ENCODE data around the gene PCNX2.

DNA sequence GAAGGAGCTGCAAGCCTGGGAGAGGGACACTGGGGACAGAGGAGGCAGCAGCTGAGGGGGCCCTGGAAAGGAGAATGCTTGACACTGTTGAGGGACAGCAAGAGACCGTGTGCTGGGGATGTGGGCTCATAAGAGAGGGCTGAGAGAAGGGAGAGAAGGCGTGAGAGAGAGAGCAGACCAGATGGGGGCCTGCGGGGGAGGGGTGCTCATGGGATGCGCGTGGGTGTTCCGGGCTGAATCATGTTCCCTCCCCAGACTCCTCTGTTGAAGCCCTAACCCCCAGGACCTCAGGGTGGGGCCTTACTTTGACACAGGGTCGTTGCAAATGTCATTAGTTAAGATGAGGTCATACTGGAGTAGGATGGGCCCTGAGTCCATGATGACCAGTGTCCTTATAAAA lies 304.3 kb downstream of the PCNX2 start:
- TF ChIP-seq, protein P1, sequence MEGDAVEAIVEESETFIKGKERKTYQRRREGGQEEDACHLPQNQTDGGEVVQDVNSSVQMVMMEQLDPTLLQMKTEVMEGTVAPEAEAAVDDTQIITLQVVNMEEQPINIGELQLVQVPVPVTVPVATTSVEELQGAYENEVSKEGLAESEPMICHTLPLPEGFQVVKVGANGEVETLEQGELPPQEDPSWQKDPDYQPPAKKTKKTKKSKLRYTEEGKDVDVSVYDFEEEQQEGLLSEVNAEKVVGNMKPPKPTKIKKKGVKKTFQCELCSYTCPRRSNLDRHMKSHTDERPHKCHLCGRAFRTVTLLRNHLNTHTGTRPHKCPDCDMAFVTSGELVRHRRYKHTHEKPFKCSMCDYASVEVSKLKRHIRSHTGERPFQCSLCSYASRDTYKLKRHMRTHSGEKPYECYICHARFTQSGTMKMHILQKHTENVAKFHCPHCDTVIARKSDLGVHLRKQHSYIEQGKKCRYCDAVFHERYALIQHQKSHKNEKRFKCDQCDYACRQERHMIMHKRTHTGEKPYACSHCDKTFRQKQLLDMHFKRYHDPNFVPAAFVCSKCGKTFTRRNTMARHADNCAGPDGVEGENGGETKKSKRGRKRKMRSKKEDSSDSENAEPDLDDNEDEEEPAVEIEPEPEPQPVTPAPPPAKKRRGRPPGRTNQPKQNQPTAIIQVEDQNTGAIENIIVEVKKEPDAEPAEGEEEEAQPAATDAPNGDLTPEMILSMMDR (IDR thresholded peaks at IDR 0.05) = no peak
- no peak for TF ChIP-seq POLR2A (IDR thresholded peaks at IDR 0.05)

Data from prostate gland (tissue), 2 donors.